DOHH2 (cell line): Measurements from ENCODE around the gene TMEM164.

ENCODE experiments used
- EZH2phosphoT487 ChIP-seq: fragments of 200-600 bp; sonication (generic); IDR thresholded peaks from 2 replicates; pipeline ENCODE4 v1.6.1; 2017; ENCODE audit warnings: borderline replicate concordance, mild to moderate bottlenecking, antibody characterized with exemption, low read length, moderate library complexity, mixed read lengths
- TF ChIP-seq, protein P1 (sequence below): fragments of 200-600 bp; sonication (generic); IDR thresholded peaks from one replicate; pipeline ENCODE4 v1.5.1; 2014; ENCODE audit warnings: antibody characterized with exemption, mild to moderate bottlenecking, low read depth, low read length; ENCODE audit not compliant: poor library complexity, severe bottlenecking

DNA sequence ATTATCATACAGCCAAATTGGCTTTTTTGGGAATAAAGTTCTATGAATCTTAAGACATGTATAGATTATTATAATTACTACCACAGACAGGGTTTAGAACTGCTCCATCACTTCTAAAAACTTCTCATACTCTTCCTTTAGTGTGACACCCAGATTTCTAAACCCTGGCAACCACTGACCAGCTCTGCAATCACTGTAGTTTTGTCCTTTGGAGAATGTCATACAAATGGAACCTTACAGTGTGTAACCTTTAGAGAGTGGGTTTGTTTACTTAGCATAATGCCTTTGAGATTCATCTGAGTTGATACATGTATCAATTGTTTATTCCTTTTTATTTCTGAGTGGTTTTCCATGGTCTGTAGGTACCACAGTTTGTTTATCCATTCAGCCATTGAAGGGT is 95.0 kb downstream of the TMEM164 start:
- TF ChIP-seq, protein P1, sequence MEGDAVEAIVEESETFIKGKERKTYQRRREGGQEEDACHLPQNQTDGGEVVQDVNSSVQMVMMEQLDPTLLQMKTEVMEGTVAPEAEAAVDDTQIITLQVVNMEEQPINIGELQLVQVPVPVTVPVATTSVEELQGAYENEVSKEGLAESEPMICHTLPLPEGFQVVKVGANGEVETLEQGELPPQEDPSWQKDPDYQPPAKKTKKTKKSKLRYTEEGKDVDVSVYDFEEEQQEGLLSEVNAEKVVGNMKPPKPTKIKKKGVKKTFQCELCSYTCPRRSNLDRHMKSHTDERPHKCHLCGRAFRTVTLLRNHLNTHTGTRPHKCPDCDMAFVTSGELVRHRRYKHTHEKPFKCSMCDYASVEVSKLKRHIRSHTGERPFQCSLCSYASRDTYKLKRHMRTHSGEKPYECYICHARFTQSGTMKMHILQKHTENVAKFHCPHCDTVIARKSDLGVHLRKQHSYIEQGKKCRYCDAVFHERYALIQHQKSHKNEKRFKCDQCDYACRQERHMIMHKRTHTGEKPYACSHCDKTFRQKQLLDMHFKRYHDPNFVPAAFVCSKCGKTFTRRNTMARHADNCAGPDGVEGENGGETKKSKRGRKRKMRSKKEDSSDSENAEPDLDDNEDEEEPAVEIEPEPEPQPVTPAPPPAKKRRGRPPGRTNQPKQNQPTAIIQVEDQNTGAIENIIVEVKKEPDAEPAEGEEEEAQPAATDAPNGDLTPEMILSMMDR, result no peak
- TF ChIP-seq EZH2phosphoT487, result no peak
